HG02938 (cell line): Measurements from ENCODE around the gene SLC20A1.

Source experiments
- ATAC-seq: cut with Tn5 transposase; IDR thresholded peaks from one replicate; pipeline ENCODE4 v1.9.1; 2021; ENCODE audit warnings: mild to moderate bottlenecking, moderate library complexity; ENCODE audit not compliant: unreplicated experiment

Gene SLC20A1

DNA sequence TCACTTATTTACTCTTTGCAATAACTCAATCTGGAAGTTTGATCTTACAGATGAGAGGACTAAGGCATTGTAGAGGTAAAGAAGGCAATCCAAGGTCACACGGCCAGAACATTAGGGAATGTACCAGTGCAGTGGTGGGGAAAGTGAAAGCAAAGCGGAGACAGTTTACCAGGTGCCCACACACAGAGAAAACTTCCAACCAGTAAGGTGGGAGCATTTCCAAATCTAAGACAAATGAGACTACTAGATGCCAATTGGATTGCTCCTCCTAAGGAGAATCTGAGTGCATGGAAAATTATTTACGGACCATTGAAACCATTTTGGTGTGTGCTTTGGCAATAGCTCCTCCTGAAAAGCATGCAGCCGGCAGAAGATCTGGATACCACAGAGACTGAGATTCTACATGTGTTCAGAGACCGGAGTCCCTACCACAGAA, 34.9 kb downstream of the SLC20A1 start:
- ATAC-seq = no peak

DNA sequence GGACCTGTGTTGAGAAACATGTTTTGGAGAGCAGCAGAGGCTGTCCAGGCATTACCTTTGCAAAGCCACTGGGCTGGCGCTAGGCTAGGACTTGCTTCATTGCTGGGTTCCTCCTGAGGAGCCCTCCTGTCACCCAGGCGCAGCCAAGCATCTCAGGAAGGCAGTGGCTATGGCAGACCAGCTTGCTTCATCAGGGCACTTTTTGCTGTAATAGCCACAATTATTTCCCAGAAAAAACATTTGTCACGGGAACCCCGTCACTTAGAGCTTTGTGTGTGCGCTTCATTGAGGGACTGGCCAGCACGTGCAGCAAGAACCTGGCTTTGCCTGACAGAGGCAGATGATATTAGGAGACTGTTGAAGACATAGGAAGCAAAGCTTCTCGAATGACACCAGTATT, 36.4 kb downstream of the SLC20A1 start:
- no peak for ATAC-seq

DNA sequence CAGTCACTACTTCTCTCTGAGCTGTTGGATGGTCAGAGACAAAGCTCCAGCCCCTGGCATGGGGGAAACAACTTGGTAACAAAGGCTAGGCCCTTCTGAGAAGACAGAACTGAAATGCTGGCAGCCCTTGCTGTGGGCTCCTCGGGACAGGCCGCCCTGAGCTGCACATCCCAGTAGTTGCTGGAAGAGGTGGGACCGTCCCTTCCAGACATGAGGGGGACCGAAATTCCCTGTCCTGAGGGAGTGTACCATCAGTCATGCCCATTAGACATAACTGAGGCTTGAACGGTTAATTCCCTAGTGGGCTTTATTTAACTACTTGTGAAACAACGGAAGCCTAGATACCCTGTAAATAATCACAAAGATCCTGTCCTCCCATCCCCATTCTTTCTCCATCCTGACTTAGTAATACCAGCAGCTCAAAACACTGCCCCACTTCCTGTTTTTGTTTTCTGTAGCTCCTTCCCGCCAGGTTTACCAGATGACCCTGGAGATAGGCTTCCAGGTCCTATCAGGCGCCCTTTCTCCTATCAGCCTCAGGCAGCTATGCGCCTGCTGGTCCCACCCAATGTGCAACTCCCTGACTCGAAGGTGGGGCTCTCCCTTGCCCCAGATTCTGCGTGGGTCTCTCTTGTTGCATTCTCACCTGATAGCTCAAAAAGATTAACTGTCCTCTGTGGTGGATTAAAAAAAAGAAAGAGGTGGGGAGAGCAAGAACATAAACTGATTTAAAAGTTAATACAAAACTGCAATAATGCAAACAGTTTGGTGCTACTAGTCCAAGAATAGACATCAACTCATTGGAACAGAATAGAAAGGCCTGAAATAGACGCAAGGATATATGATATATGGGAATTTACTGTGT, 38.0 kb downstream of the SLC20A1 start:
- ATAC-seq = no peak

DNA sequence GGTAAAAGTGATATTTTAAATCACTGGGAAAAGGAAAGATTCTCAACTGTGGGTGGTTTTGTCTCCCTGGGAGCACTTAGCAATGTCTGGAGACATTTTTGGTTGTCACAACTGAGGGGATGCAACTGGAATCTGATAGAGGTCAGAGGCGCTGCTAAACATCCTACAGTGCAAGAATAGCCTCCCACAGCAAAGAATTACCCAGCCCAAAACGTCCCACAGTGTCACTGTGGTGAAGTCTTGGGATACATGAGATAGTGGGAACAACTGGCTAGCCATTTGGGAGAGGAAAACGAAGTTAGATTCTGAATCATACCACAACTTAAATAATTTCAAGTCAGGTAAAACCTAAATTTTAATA, 38.7 kb downstream of the SLC20A1 start:
- no peak for ATAC-seq

DNA sequence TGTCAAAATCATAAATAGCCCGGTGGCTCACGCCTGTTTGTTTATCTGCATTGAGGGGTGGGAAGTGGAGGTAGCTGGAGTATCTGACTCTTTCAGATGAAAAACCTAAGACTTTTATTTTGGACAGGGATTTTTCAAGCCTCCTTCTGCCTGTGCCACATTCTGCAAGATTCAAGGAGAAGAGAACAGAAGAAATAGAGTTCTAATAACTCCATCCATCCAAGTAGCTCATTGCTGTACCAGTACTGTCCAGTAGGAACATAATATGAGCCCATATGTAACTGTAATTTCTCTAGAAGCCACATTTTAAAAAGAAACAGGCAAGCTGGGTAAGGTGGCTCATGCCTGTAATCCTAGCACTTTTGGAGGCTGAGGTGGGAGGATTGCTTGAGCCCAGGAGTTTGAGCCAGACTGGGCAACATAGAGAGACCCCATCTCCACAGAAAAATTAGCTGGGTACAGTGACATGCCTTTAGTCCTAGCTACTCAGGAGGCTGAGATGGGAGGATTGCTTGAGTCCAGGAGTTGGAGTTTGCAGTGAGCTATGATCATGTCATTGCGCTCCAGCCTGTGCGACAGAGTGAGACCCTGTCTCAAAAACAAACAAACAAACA, 39.6 kb downstream of the SLC20A1 start:
- ATAC-seq = no peak

DNA sequence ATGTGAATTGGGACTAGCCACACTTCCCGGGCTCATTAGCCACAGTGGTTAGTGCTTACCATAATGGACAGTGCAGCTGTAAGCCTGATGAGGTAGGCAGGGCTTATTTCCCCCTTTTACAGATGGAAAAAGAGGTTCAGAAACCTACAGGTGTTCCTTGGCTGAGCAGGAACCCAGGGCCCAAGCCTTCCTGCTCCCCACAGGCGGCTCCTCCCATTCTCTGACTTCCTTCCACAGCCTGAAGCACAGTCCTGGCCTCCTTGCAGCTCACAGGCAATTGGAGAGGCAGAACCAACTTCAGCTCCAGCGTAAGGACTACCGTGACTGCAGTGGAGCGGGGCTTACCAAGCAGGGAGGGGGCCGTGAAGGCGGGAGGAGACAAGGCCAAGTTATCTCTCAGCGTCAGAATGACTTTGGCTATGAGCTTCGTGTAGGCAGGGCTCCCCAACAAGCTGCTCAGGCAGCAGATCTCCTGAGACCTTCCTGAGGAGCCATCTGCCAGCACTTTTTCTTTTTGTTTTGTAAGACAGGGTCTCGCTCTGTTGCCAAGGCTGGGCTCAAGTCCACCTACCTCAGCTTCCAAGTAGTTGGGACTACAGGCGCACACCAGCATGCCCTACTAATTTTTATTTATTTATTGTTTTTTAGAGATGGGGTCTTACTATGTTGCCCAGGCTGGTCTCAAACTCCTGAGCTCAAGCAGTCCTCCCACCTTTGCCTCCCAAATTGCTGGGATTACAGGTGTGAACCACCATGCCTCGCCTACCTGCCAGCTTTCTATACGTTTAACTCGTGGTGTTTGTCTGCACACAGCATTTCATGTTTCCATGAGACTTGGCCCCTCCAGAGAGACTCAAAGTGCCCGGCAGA, 40.8 kb downstream of the SLC20A1 start:
- ATAC-seq = no peak

DNA sequence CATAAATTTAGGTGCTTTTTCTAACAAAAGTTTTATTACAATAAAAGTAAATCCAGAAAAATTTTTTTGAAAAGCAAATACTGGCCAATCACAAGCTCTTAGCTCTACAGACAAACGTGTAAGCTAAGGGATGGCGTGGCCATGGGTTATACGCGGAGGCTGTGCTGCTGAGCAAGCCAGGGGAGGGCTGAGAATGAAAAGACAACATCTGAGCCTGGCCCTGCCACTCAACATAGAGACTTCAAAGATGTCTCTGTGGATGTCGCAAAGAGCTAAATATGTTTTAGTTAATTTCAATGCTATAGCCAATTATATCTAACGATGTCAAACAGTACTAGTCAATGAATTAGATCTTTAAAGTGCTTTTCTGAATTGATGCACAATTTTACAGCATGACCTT, 41.8 kb downstream of the SLC20A1 start:
- ATAC-seq = no peak

DNA sequence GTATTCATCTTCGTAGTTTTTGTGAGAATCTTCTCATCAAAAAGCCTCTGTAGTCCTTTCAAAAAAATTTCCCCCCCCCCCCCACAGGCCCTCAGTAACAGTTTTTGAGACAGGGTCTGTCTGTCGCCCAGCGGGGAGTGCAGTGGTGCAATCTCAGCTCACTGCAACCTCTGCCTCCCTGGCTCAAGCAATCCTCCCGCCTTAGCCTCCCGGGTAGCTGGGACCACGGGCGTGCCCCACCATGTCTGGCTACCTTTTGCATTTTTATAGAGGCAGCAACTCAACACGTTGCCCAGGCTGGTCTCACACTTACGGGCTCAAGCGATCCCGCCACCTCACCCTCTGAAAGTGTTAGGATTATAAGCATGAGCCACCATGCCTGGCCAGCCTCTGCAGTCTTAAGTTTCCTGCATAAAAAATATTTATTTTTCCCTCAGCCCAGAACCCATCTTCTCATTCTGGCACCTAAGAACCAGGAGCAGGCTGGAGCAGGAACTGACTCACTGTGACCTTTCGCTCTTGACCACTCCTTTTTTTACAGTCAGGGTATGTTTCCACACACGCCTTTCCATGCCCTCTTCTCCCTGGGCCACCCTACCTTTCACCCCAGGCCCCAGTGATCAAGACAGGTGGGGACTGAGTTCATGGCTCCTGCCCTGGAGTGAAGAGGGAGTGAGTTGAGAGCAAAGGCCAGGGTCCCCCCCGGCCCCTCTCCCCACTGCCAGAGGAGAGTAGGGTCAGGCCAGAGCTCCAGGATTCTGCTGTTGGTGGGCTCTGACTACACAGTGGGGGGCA, 42.5 kb downstream of the SLC20A1 start:
- no peak for ATAC-seq

DNA sequence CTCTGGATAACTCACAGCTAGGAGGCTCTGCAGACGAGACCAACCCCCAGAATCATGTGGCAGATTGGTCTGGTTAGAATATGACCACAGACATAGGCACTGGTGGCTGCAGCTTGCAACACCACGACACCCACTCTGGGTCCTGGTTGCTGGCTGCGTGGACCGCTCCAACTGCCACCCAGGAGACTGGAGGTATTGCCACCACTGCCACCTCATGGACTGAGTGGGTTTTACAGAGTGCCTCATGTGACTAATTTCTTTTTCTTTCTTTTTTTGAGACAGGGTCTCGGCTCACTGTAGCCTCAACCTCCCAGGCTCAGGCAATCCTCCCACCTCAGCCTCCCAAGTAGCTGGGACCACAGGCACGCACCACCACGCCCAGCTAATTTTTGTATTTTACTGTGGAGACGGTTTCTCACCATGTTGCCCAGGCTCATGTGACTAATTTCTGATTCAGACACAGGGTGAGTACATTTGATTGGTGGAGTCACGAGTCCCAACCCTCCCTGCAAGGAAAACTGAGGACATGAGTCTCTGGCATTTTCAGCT, 45.2 kb downstream of the SLC20A1 start:
- ATAC-seq = no peak

DNA sequence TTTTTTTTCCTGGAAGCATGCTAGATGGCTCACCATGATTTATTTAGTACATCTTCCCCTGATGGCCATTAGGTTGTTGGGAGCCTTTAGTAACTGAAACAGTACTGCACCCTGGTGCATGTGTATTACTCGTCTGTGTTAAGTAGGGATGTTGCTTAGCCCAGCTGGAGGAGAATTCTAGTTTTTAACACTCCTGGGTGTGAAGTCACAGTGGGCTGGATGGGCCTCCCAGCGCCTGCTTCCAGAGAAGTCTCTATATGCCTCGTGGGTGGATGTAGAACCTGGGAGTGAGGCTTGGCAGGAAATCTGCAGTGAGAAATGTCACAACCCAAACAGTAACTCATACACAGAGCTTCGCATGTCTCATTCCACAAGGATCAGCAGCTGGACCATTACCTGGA, 46.1 kb downstream of the SLC20A1 start:
- no peak for ATAC-seq

DNA sequence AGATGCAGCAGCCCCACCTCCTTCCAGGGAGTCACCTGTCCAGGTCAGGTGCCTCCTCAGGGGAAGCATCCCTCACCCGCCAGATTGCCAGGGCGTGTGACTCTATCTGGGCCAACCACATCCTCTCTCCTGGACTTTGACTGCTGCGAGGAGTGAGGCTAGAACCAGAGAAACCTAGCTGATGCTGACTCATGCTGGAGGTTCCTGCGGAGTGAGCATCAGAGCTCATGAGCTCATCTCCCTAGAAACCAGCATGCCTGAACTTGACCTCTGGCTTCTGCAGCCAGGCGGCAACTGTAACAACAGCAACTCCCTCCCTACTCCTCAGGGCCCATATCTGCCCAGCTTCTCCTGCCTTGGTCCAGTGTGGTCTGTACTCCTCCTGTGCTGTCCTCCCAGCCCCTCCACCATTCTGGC, 46.8 kb downstream of the SLC20A1 start:
- peak; percentile 87 for ATAC-seq

DNA sequence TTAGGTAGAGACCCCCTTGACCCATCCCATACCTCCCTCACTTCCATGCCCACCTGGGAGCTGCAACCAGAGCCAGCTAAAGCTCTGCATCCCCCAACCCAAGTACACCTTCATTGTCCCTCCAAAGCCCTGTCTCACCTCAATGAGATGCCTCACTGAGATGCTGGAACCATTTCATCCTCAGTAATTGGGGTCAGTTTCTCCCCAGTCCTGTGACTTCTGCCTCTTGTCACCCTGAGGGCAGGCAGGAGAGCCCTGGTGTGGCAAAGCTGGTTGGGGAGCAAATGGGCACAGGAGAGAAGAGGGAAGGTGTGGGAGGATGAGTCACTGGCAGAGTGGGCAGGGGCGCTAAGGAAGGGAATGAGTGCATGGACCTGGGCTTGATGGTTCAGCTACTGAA, 47.2 kb downstream of the SLC20A1 start:
- ATAC-seq = no peak

DNA sequence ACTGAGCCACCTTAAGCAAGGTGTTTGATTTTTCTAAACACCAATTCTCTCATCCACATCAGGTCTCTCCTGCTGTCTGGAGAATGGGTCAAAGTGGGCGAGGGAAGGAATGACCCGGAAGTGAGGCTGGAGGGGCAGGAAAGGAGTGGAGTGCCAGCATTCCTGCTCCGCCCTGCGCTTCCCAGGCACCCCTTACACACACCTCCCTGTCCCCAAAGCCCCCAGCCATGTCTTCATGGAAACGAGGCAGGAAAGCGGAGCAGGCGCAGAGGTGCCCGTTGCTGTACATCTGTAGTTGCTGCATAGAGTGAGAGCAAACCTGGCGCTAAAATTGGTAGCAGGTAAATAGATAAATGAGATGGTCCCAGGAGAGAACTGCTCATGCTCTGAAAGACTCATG, 47.9 kb downstream of the SLC20A1 start:
- ATAC-seq = no peak

DNA sequence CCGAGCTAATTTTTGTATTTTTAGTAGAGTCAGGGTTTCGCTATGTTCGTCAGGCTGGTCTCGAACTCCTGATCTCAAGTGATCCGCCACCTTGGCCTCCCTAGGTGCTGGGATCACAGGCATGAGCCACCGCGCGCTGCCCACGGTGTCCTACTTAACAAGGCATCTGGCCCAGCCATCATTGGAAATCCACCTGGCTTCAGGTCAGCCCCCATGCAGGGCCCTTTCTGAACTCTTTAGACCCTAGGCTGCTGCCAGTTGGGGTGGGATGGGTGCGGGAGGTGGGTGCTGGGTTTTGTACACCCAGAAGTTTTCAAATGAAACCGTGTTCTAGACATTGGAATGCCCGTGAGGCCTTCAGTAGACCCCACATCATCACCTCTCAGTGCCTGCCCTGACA, 48.4 kb downstream of the SLC20A1 start:
- ATAC-seq = no peak

DNA sequence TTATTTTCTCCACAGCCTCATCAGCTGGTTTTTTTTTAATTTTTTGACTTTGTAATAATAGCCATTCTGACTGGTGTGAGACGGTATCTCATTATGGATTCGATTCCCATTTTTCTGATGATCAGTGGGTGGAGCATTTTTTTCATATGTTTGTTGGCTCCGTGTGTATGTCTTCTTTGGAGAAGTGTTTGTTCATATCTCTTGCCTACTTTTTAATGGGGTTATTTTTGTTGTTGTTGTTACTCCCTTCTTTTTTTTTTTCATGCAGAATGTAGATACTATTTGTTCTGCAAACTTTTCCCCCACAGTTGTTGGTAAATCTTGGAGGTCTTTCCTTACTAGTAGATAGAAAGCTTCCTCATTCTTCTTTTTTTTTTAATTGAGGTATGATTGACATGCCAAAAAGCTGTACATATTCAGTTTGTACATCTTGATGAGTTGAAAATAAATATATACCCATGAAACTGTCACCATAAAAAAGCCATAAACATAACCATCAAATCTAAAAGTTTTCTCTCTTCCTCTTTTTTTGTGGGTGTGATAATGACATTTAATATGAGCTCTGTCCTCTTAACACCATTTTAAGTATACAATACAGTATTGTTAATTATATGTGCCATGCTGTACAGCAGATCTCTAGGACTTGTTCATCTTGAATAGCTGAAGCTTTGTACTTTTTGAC, 53.2 kb downstream of the SLC20A1 start:
- ATAC-seq = no peak

DNA sequence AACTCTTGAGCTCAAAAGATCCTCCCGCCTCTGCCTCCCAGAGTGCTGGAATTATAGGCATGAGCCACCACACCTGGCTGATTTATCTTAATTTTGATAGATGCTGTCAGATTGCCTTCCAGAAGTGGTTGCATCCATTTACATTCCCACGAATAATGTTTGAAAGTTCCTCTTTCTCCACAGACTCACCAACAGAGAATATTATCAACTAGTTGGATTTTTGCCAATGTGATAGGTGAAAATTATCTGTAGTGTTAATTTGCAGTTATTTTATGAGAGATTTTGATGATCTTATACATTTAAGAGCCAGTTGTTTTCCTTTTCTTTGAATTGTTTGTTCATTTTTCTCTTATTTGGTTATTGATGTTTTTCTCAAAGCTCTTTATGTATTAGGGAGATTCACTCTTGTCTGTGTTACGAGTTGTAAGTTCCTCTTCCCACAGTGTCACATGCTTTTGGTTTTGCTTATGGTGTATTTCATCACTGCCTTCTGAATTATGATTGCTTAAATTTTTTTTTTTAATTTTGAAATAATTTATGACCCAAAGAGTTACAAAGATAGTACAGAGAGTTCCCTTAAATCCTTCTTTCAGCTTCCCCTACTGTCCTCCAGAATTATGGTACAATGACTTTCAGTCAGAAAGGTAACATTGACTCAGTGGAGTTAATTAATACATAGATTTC, 54.4 kb downstream of the SLC20A1 start:
- ATAC-seq = no peak

DNA sequence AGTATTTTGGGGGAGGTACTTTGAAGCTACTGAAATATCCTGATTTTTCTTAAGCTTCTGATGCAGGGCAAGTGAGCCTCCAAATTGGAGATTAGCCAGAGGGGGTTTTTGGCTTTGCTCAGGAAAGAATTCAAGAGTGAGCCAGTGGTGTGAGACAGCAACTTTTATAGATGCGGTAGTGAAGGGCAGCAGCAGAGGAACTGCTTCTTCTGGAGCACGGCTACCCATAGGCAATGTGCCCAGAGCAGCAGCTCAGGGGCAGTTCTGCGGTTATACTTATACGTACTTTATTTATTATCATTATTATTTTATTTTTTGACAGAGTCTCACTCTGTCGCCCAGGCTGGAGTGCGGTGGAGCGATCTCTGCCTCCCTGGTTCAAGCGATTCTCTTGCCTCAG, 55.3 kb downstream of the SLC20A1 start:
- ATAC-seq = no peak

DNA sequence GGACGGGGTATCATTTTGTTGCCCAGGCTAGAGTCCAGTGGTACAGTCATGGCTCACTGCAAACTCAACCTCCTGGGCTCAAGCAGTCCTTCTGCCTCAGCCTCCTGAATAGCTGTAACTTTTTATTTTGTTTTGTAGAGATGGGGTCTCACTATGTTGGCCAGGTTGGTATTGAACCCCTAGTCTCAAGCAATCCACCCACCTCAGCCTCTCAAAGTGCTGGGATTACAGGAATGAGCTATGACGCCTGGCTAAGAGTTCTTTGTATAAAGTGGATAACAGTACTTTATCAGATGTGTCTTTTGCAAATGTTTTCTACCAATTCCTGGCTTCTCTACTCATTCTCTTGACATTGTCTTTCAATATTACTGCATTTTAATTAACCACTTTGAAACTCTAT, 57.9 kb downstream of the SLC20A1 start:
- ATAC-seq = no peak

DNA sequence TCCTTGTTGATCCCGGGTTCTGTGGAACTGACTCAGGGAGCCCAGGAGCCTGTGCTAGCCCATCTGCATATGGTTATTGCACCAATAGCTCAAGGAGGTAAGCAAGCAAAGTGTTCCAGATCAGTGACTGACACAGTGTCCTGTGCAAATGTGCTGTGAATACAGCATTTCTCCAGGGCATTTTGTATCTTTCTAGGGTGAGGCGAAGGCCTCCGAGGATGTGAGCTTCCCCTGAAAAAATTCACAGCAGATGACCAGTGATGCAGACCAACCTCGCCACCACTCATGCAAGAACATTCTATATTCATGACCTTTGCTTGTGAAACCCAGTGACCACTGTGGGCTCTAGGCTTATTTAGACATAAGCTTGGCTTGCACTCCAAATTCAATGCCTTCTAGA, 59.8 kb downstream of the SLC20A1 start:
- no peak for ATAC-seq
